HepG2 (cell line): ENCODE measurements around the gene RAD54L2. TPM values are rescaled to one million over a fixed set of nuclear protein-coding genes. Genes with fewer than 3 reads are reported as not detected.

Experiments used
- ATAC-seq: fragments of 200-7000 bp; cut with Tn5 transposase; 3 replicates; pipeline ENCODE4 v1.9.1; 2020; ENCODE audit warnings: mild to moderate bottlenecking, moderate library complexity
- Bru-seq: library from RNA; stranded (reverse); fragments of 400-500 nt; gene quantifications from one replicate; lab custom pipeline; 2021; lab: Mats Ljungman, UMichigan
- BruChase-seq, 2 experiments: library from RNA; stranded (reverse); fragments of 400-500 nt; gene quantifications; one replicate each; lab custom pipeline; 2021; lab: Mats Ljungman, UMichigan
- BruUV-seq: library from RNA; stranded (reverse); fragments of 400-500 nt; replicated peaks from 2 replicates; lab custom pipeline; 2021; lab: Mats Ljungman, UMichigan
- CTCF ChIA-PET: fragments of 300-600 bp; formaldehyde crosslinking; extraction: SDS; loops from one replicate; lab custom pipeline; 2021; ENCODE audit warnings: low total read pairs, inconsistent platforms, low intra/inter-chr PET ratio; lab: Yijun Ruan, JAX
- POLR2A ChIA-PET: fragments of 350-600 bp; sonication (Branson Sonifier 250); formaldehyde crosslinking; loops from one replicate; lab custom pipeline; 2020; ENCODE audit warnings: antibody characterized with exemption, inconsistent platforms; lab: Yijun Ruan, JAX
- DNase-seq: peaks from one replicate; pipeline ENCODE4 v3.0.0-alpha.2; 2015; ENCODE audit warnings: low spot score
- FAIRE-seq: peaks from 3 replicates; lab custom pipeline; 2011; peaks lifted over from hg19 to GRCh38; lab: Jason Lieb, UNC
- H2AFZ ChIP-seq: one replicate; pipeline ENCODE4 v1.6.1; 2011; ENCODE audit warnings: low read length, inconsistent platforms
- H3K27ac ChIP-seq: fragments of 300-600 bp; 3 replicates; pipeline ENCODE4 v1.8.0; 2011; ENCODE audit warnings: mixed run types, mild to moderate bottlenecking, mixed read lengths, low read length, inconsistent platforms; ENCODE audit not compliant: insufficient read depth; ENCODE audit errors: extremely low read length
- H3K27me3 ChIP-seq, 2 experiments: fragments of 200-600 bp in 1 of 2; 2 replicates in 1 of 2; 3 replicates in 1 of 2; pipeline versions ENCODE4 v1.6.0 to v1.8.0; 2011; ENCODE audit warnings: low read length in 2 of 2, mild to moderate bottlenecking in 2 of 2, moderate library complexity in 2 of 2, inconsistent platforms in 1 of 2; ENCODE audit not compliant: insufficient read depth in 2 of 2, control insufficient read depth in 1 of 2
- H3K36me3 ChIP-seq, 2 experiments: fragments of 200-600 bp in 1 of 2; replicated peaks in 1 of 2; 2 replicates in 1 of 2; 3 replicates in 1 of 2; pipeline versions ENCODE4 v1.5.1 to v1.8.0; 2011; ENCODE audit warnings: low read length in 2 of 2, inconsistent platforms in 1 of 2; ENCODE audit not compliant: insufficient read depth in 2 of 2, control insufficient read depth in 1 of 2
- H3K4me1 ChIP-seq: 2 replicates; pipeline ENCODE4 v1.5.1; 2012; ENCODE audit warnings: low read length, inconsistent platforms; ENCODE audit not compliant: insufficient read depth
- H3K4me2 ChIP-seq: 2 replicates; pipeline ENCODE4 v1.6.0; 2011; ENCODE audit warnings: low read depth, low read length, inconsistent platforms
- H3K4me3 ChIP-seq, 3 experiments: fragments of 200-600 bp in 1 of 3; sonication (generic), shearing (Covaris generic) in 1 of 3; replicated peaks in 1 of 3; 2 replicates each; pipeline ENCODE4 v1.5.1; 2011 to 2016; ENCODE audit warnings: low read length in 3 of 3, inconsistent platforms in 2 of 3, low read depth in 2 of 3, mild to moderate bottlenecking in 2 of 3, control low read depth in 1 of 3, mixed read lengths in 1 of 3; ENCODE audit not compliant: insufficient read depth in 1 of 3
- H3K79me2 ChIP-seq: one replicate; pipeline ENCODE4 v1.6.1; 2011; ENCODE audit warnings: low read length, inconsistent platforms; ENCODE audit not compliant: insufficient read depth
- H3K9ac ChIP-seq: 2 replicates; pipeline ENCODE4 v1.6.0; 2011; ENCODE audit warnings: mild to moderate bottlenecking, low read depth, low read length, inconsistent platforms; ENCODE audit not compliant: insufficient read depth
- H3K9me3 ChIP-seq: 2 replicates; pipeline ENCODE4 v1.5.1; 2012; ENCODE audit warnings: mild to moderate bottlenecking, low read length
- H4K20me1 ChIP-seq: 2 replicates; pipeline ENCODE4 v1.6.0; 2011; ENCODE audit warnings: inconsistent platforms, mild to moderate bottlenecking, low read length, moderate library complexity; ENCODE audit not compliant: insufficient read depth
- AGO2 ChIP-seq: fragments of 200-400 bp; formaldehyde crosslinking; optimal IDR thresholded peaks from 2 replicates; pipeline ENCODE3; 2017; ENCODE audit warnings: mild to moderate bottlenecking, low read depth, low read length, moderate library complexity
- AKAP8 ChIP-seq: sonication (generic); formaldehyde crosslinking; IDR thresholded peaks from 2 replicates; pipeline ENCODE4 v1.5.1; 2020; ENCODE audit warnings: mild to moderate bottlenecking, missing genetic modification reagents
- ARNT ChIP-seq: fragments of 450-650 bp; IDR thresholded peaks from 2 replicates; pipeline ENCODE4 v1.6.1; 2017
- ARNTL ChIP-seq: sonication (generic); formaldehyde crosslinking; IDR thresholded peaks from 2 replicates; pipeline ENCODE4 v1.4.0; 2020; ENCODE audit warnings: mild to moderate bottlenecking, missing genetic modification reagents
- ZBTB49 ChIP-seq: sonication (generic); formaldehyde crosslinking; IDR thresholded peaks from 2 replicates; pipeline ENCODE4 v1.4.0; 2020; ENCODE audit warnings: missing genetic modification reagents, borderline replicate concordance
- ZFX ChIP-seq: sonication (generic); formaldehyde crosslinking; IDR thresholded peaks from 2 replicates; pipeline ENCODE4 v1.4.0; 2020; ENCODE audit warnings: mild to moderate bottlenecking, low read depth, missing genetic modification reagents, moderate library complexity
- ZNF557 ChIP-seq: sonication (generic); formaldehyde crosslinking; IDR thresholded peaks from 2 replicates; pipeline ENCODE4 v1.4.0; 2020; ENCODE audit warnings: missing genetic modification reagents
- WGBS: methylation state at CpG from one replicate; pipeline ENCODE4 v1.1.6; 2017; ENCODE audit warnings: low lambda C conversion rate; 5-methylcytosine and 5-hydroxymethylcytosine counted together
- in situ Hi-C: cut with HindIII; loops from 2 replicates; pipeline ENCODE4 v1.10.0; 2017; ENCODE audit warnings: low pct_unique_long_range_greater_than_20kb; ENCODE audit not compliant: extremely low pct_ligation_motif_present
- intact Hi-C: fragments of 100-400 bp; cut with micrococcal nuclease; formaldehyde crosslinking; loops from one replicate; pipeline ENCODE4 v1.10.0; 2022; ENCODE audit not compliant: unreplicated experiment
- long read RNA-seq, 2 experiments: library from RNA in 1 of 2; library from polyadenylated mRNA in 1 of 2; stranded (forward) in 1 of 2; unstranded in 1 of 2; transcript quantifications; one replicate each; pipeline ENCODE4 v2.0.0, GENCODE V29; 2019 to 2022
- polyA minus RNA-seq, 3 experiments: library from RNA; depleted of rRNA, polyadenylated mRNA; stranded (reverse); fragments of >200 nt; gene quantifications; 2 replicates each; pipeline ENCODE4 v1.2.3, GENCODE V29; 2011; ENCODE audit warnings: low replicate concordance in 1 of 3
- polyA plus RNA-seq, 8 experiments: library from polyadenylated mRNA; depleted of rRNA in 3 of 8; stranded (reverse) in 7 of 8; unstranded in 1 of 8; fragments of >200 nt; fragmentation: Illumina TruSeq in 4 of 8; extraction: Trizol in 4 of 8; gene quantifications; 2 replicates each; pipeline versions ENCODE4 v1.2.1 to v1.2.3, GENCODE V29; 2011 to 2016; ENCODE audit warnings: low read depth in 4 of 8, missing spikeins in 1 of 8, mixed read lengths in 1 of 8; ENCODE audit not compliant: insufficient read depth in 1 of 8
- total RNA-seq, 5 experiments: library from RNA; depleted of rRNA; stranded (reverse); fragments of >200 nt; fragmentation: Illumina TruSeq; extraction: Trizol; gene quantifications; 2 replicates each; pipeline ENCODE4 v1.2.3, GENCODE V29; 2016; ENCODE audit warnings: low read depth in 1 of 5

The RAD54L2 gene, protein sequence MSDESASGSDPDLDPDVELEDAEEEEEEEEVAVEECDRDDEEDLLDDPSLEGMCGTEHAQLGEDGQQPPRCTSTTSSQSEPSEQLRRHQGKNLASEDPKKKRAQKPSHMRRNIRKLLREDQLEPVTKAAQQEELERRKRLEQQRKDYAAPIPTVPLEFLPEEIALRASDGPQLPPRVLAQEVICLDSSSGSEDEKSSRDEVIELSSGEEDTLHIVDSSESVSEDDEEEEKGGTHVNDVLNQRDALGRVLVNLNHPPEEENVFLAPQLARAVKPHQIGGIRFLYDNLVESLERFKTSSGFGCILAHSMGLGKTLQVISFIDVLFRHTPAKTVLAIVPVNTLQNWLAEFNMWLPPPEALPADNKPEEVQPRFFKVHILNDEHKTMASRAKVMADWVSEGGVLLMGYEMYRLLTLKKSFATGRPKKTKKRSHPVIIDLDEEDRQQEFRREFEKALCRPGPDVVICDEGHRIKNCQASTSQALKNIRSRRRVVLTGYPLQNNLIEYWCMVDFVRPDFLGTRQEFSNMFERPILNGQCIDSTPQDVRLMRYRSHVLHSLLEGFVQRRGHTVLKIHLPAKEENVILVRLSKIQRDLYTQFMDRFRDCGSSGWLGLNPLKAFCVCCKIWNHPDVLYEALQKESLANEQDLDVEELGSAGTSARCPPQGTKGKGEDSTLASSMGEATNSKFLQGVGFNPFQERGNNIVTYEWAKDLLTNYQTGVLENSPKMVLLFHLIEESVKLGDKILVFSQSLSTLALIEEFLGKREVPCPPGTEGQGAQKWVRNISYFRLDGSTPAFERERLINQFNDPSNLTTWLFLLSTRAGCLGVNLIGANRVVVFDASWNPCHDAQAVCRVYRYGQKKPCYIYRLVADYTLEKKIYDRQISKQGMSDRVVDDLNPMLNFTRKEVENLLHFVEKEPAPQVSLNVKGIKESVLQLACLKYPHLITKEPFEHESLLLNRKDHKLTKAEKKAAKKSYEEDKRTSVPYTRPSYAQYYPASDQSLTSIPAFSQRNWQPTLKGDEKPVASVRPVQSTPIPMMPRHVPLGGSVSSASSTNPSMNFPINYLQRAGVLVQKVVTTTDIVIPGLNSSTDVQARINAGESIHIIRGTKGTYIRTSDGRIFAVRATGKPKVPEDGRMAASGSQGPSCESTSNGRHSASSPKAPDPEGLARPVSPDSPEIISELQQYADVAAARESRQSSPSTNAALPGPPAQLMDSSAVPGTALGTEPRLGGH (N-terminal part only)
- total RNA-seq (2016; rRNA removed; fragmentation: Illumina TruSeq; extraction: Trizol), result 14.4 and 14.8 TPM in 2 replicates
- 7.6 and 9.0 TPM in 2 replicates for total RNA-seq (2016; cell fraction: cytosol; rRNA removed; fragmentation: Illumina TruSeq; extraction: Trizol; ENCODE audit: low read depth)
- 12.0 and 15.1 TPM in 2 replicates for total RNA-seq (2016; cell fraction: insoluble cytoplasmic fraction; rRNA removed; fragmentation: Illumina TruSeq; extraction: Trizol)
- total RNA-seq (2016; cell fraction: membrane; rRNA removed; fragmentation: Illumina TruSeq; extraction: Trizol), result 7.8 and 8.1 TPM in 2 replicates
- 22.2 and 23.7 TPM in 2 replicates for total RNA-seq (2016; cell fraction: nucleus; rRNA removed; fragmentation: Illumina TruSeq; extraction: Trizol)
- 4.9 and 5.5 TPM in 2 replicates for polyA plus RNA-seq (2011; rRNA removed)
- polyA plus RNA-seq (2011; cell fraction: cytosol; rRNA removed), result 1.9 and 2.3 TPM in 2 replicates
- polyA plus RNA-seq (2011; cell fraction: nucleus; rRNA removed), result 13.0 and 13.7 TPM in 2 replicates
- 5.0 and 5.8 TPM in 2 replicates for polyA plus RNA-seq (2012)
- 0.18 and 0.20 TPM in 2 replicates for polyA plus RNA-seq (2016; cell fraction: cytosol; fragmentation: Illumina TruSeq; extraction: Trizol; ENCODE audit: low read depth)
- 4.3 and 4.8 TPM in 2 replicates for polyA plus RNA-seq (2016; cell fraction: insoluble cytoplasmic fraction; fragmentation: Illumina TruSeq; extraction: Trizol; ENCODE audit: low read depth)
- 0.70 and 0.93 TPM in 2 replicates for polyA plus RNA-seq (2016; cell fraction: membrane; fragmentation: Illumina TruSeq; extraction: Trizol; ENCODE audit: low read depth)
- 20.2 and 20.5 TPM in 2 replicates for polyA plus RNA-seq (2016; cell fraction: nucleus; fragmentation: Illumina TruSeq; extraction: Trizol; ENCODE audit: insufficient read depth, low read depth)
- 21.7 and 33.6 TPM in 2 replicates for polyA minus RNA-seq (2011; rRNA and poly(A)+ RNA removed; ENCODE audit: low replicate concordance)
- 7.8 and 11.7 TPM in 2 replicates for polyA minus RNA-seq (2011; cell fraction: cytosol; rRNA and poly(A)+ RNA removed)
- polyA minus RNA-seq (2011; cell fraction: nucleus; rRNA and poly(A)+ RNA removed), result 33.7 and 44.8 TPM in 2 replicates
- Bru-seq, nascent RNA, result percentile 64 among the genes with signal in this experiment
- BruChase-seq, experiment 1, labeled RNA remaining after a 6-hour chase, result percentile 81 among the genes with signal in this experiment
- percentile 72 among the genes with signal in this experiment for BruChase-seq, experiment 2, labeled RNA remaining after a 2-hour chase
- long read RNA-seq, experiment 1, partial matches to known transcripts, result 0 of 4 reads
- long read RNA-seq, experiment 1, other reads (novel, unspliced or antisense), result 4 of 4 reads
- long read RNA-seq, experiment 2, partial matches to known transcripts, result 0 of 3 reads
- long read RNA-seq, experiment 2, other reads (novel, unspliced or antisense), result 3 of 3 reads

GRCh38 chr3:51538459-51539290 is at the start of gene RAD54L2:
RAD54L2 (plus strand) TSS chr3:51538719; CDS start chr3:51590421, 51,702 bp downstream.
- peak within 1 kb of the TSS; percentile 95 for H3K9ac ChIP-seq
- H3K9me3 ChIP-seq, result no peaks in the 10 kb centered on the region
- peaks cover 37% of the 10 kb centered on the region for H3K79me2 ChIP-seq
- no peaks in the 10 kb centered on the region for H3K36me3 ChIP-seq
- H3K27ac ChIP-seq, result peak within 1 kb of the TSS; percentile 85
- peak; percentile 61 for DNase-seq
- 0% methylated on average over 2 of the region's 91 CpGs for WGBS
- H3K4me3 ChIP-seq, result peak within 1 kb of the TSS; percentile 90 to 99 (median 95)
- ATAC-seq, result peak; percentile 93
- no peak for FAIRE-seq
- ChIA-PET CTCF (no interaction called here), POLR2A (interaction anchor here (0.5 to 3.2 kb wide), 6 partner anchors 11 to 133 kb away, joined by 3 to 27 read pairs (median 3); partner anchors contain the start of gene DCAF1)
- no TSS peak for BruUV-seq
- intact Hi-C loops, result loop anchor here (1.0 kb wide), 1 partner anchor 38 kb away; the partner anchor contains the start of gene DCAF1
- peak within 1 kb of the TSS; percentile 96 for H3K4me2 ChIP-seq
- H4K20me1 ChIP-seq, result no peaks in the 10 kb centered on the region
- H3K4me1 ChIP-seq, result peaks cover 54% of the 10 kb centered on the region
- in situ Hi-C loops, result no loop called here
- H3K27me3 ChIP-seq, result no peaks in the 10 kb centered on the region; a peak in 1 of 5 replicates
- H2AFZ ChIP-seq, result peak within 1 kb of the TSS; percentile 100
- TF ChIP-seq ARNTL (no peak), ARNT (no peak), AGO2 (peak; percentile 48), AKAP8 (peak; percentile 70; the same call in 1 of the 2 replicates), ZFX (CRISPR knock-in tag) (peak; percentile 92), ZNF557 (CRISPR knock-in tag) (peak; percentile 85; the same call in 1 of the 2 replicates), ZBTB49 (CRISPR knock-in tag) (peak; percentile 93; the same call in 1 of the 2 replicates)
